ENCODE measurements around the gene OR2V2.

The OR2V2 gene

GRCh38 chr5:181189962-181190710 lies 42.8 kb downstream of the OR2V2 start:
- no peak for DNase-seq (ENCODE audit: low read depth in 2 of 2)
- peak overlapping the region; percentile 69 to 87 for H3K4me3 ChIP-seq (replicated peaks in 1 of 2; ENCODE audit: low read depth in 2 of 2, low read length in 2 of 2)
- no peak for TF ChIP-seq CTCF (IDR thresholded peaks at IDR 0.05; ENCODE audit: low read depth, low read length)

GRCh38 chr5:181190711-181191525 lies 43.5 kb downstream of the OR2V2 start:
- DNase-seq (ENCODE audit: low read depth in 2 of 2): peak; percentile 50 to 60
- peak; percentile 14 for TF ChIP-seq CTCF (IDR thresholded peaks at IDR 0.05; ENCODE audit: low read depth, low read length)

GRCh38 chr5:181191526-181192336 lies 44.3 kb downstream of the OR2V2 start:
- peak overlapping the region; percentile 69 to 87 for H3K4me3 ChIP-seq (replicated peaks in 1 of 2; ENCODE audit: low read depth in 2 of 2, low read length in 2 of 2)
- DNase-seq (ENCODE audit: low read depth in 2 of 2): peak; percentile 96 to 98
- no peak for TF ChIP-seq CTCF (IDR thresholded peaks at IDR 0.05; ENCODE audit: low read depth, low read length)

More at GRCh38 chr5:181190711-181191525, 43.5 kb downstream of the OR2V2 start:
- H3K4me3 ChIP-seq (replicated peaks in 1 of 2; ENCODE audit: low read depth in 2 of 2, low read length in 2 of 2): peak overlapping the region; percentile 69 to 87

- H3K4me3 ChIP-seq (replicated peaks in 1 of 2; ENCODE audit: low read depth in 2 of 2, low read length in 2 of 2): peak overlapping the region; percentile 64 to 69
- peak in 1 of 2 donors; percentile 43 for DNase-seq (ENCODE audit: low read depth in 2 of 2)
Observed at GRCh38 chr5:181192337-181193046, 45.1 kb downstream of the OR2V2 start.

GRCh38 chr5:181193656-181194055 lies 46.3 kb downstream of the OR2V2 start:
- TF ChIP-seq CTCF (IDR thresholded peaks at IDR 0.05; ENCODE audit: low read depth, low read length): no peak
- no peak for DNase-seq (ENCODE audit: low read depth in 2 of 2)
- H3K4me3 ChIP-seq (replicated peaks in 1 of 2; ENCODE audit: low read depth in 2 of 2, low read length in 2 of 2): no peak overlapping the region

More at GRCh38 chr5:181192337-181193046, 45.1 kb downstream of the OR2V2 start:
- no peak for TF ChIP-seq CTCF (IDR thresholded peaks at IDR 0.05; ENCODE audit: low read depth, low read length)
